ENCODE measurements around the gene DISC1. TPM values are rescaled to one million over a fixed set of nuclear protein-coding genes. Genes with fewer than 3 reads are reported as not detected.

The DISC1 gene
- polyA plus RNA-seq, 1 experiment = 5.4 TPM

GRCh38 chr1:232017057-232017456 is 390.5 kb downstream of the DISC1 start:
- Histone ChIP-seq H3K27me3 (ENCODE audit: control insufficient read depth, insufficient read depth, low read length) (no peaks in the 10 kb centered on the region), H3K4me3 (ENCODE audit: low read depth, low read length) (no peak overlapping the region), H3K27ac (ENCODE audit: low read depth, low read length) (no peak overlapping the region), H3K9me3 (ENCODE audit: control insufficient read depth, insufficient read depth, low read length) (no peaks in the 10 kb centered on the region)
- DNase-seq (ENCODE audit: low read depth, low spot score) = peak; percentile 10
- no peak for TF ChIP-seq CTCF (IDR thresholded peaks at IDR 0.05; ENCODE audit: low read depth, low read length)
- ChIA-PET CTCF (interaction anchor here (2.1 kb wide), 1 partner anchor 151 kb away, joined by 5 read pairs; no protein-coding TSS in a partner anchor), POLR2A (interaction anchor here (0.6 kb wide), 2 partner anchors 12 to 204 kb away, joined by 3 read pairs; no protein-coding TSS in a partner anchor)

GRCh38 chr1:232017759-232018158 is 391.2 kb downstream of the DISC1 start:
- Histone ChIP-seq H3K4me3 (ENCODE audit: low read depth, low read length) (no peak overlapping the region), H3K27ac (ENCODE audit: low read depth, low read length) (no peak overlapping the region), H3K9me3 (ENCODE audit: control insufficient read depth, insufficient read depth, low read length) (no peaks in the 10 kb centered on the region), H3K27me3 (ENCODE audit: control insufficient read depth, insufficient read depth, low read length) (no peaks in the 10 kb centered on the region)
- no peak for DNase-seq (ENCODE audit: low read depth, low spot score)
- ChIA-PET POLR2A (no interaction called here), CTCF (no interaction called here)
- no peak for TF ChIP-seq CTCF (IDR thresholded peaks at IDR 0.05; ENCODE audit: low read depth, low read length)

- ChIA-PET CTCF (no interaction called here), POLR2A (interaction anchor here (0.6 kb wide), 1 partner anchor 203 kb away, joined by 9 read pairs; no protein-coding TSS in a partner anchor)
- no peaks in the 10 kb centered on the region for H3K27me3 ChIP-seq (ENCODE audit: control insufficient read depth, insufficient read depth, low read length)
- no peak for DNase-seq (ENCODE audit: low read depth, low spot score)
- no peaks in the 10 kb centered on the region for H3K9me3 ChIP-seq (ENCODE audit: control insufficient read depth, insufficient read depth, low read length)
- no peak for TF ChIP-seq CTCF (IDR thresholded peaks at IDR 0.05; ENCODE audit: low read depth, low read length)
- no peak overlapping the region for H3K27ac ChIP-seq (ENCODE audit: low read depth, low read length)
- H3K4me3 ChIP-seq (ENCODE audit: low read depth, low read length) = no peak overlapping the region
These were observed 391.8 kb downstream of the DISC1 start for GRCh38 chr1:232018231-232019025.

- DNase-seq (ENCODE audit: low read depth, low spot score) = no peak
- POLR2A ChIA-PET = no interaction called here
- no peak for TF ChIP-seq CTCF (IDR thresholded peaks at IDR 0.05; ENCODE audit: low read depth, low read length)
- H3K9me3 ChIP-seq (ENCODE audit: control insufficient read depth, insufficient read depth, low read length) = no peaks in the 10 kb centered on the region
- no peak overlapping the region for H3K4me3 ChIP-seq (ENCODE audit: low read depth, low read length)
- no peaks in the 10 kb centered on the region for H3K27me3 ChIP-seq (ENCODE audit: control insufficient read depth, insufficient read depth, low read length)
- CTCF ChIA-PET = no interaction called here
- H3K27ac ChIP-seq (ENCODE audit: low read depth, low read length) = no peak overlapping the region
These were observed 392.4 kb downstream of the DISC1 start for GRCh38 chr1:232019026-232019340.

- ChIA-PET CTCF (no interaction called here), POLR2A (no interaction called here)
- Histone ChIP-seq H3K9me3 (ENCODE audit: control insufficient read depth, insufficient read depth, low read length) (no peaks in the 10 kb centered on the region), H3K4me3 (ENCODE audit: low read depth, low read length) (no peak overlapping the region), H3K27ac (ENCODE audit: low read depth, low read length) (no peak overlapping the region), H3K27me3 (ENCODE audit: control insufficient read depth, insufficient read depth, low read length) (no peaks in the 10 kb centered on the region)
- DNase-seq (ENCODE audit: low read depth, low spot score) = no peak
- no peak for TF ChIP-seq CTCF (IDR thresholded peaks at IDR 0.05; ENCODE audit: low read depth, low read length)
These were observed 393.8 kb downstream of the DISC1 start for GRCh38 chr1:232020352-232020751.
